DND-41 (cell line): Measurements from ENCODE around the gene GJB5.

ENCODE experiments used
- EZH2 ChIP-seq: IDR thresholded peaks from 3 replicates; pipeline ENCODE4 v1.6.1; 2012; ENCODE audit warnings: borderline replicate concordance, low read depth, mild to moderate bottlenecking, moderate library complexity, low read length, inconsistent platforms; ENCODE audit not compliant: severe bottlenecking
- TF ChIP-seq, protein P1 (sequence below): IDR thresholded peaks from 2 replicates; pipeline ENCODE4 v1.5.1; 2012; ENCODE audit warnings: borderline replicate concordance, low read length, moderate library complexity, mild to moderate bottlenecking; ENCODE audit not compliant: poor library complexity, severe bottlenecking; ENCODE audit errors: extremely low read depth

DNA sequence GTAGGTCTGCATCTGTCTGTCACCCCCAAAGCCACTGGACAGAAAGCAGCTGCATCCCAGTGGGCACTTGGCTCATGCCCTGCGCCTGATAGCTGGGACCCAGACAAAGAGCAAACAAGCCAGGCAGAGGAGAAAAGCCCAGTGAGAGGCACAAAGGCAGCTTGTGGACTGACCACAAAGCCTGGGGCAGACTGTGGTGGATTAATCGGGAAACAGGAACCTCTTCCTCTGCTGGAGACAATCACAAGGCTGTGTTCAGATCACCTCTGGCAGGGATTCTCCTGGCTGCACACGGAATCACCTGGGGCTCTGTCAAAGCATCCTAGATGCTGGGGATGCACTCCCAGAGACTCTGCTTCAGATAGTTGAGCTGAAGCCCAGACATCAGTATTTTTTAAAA is 15.2 kb upstream of the GJB5 start:
- TF ChIP-seq, protein P1, sequence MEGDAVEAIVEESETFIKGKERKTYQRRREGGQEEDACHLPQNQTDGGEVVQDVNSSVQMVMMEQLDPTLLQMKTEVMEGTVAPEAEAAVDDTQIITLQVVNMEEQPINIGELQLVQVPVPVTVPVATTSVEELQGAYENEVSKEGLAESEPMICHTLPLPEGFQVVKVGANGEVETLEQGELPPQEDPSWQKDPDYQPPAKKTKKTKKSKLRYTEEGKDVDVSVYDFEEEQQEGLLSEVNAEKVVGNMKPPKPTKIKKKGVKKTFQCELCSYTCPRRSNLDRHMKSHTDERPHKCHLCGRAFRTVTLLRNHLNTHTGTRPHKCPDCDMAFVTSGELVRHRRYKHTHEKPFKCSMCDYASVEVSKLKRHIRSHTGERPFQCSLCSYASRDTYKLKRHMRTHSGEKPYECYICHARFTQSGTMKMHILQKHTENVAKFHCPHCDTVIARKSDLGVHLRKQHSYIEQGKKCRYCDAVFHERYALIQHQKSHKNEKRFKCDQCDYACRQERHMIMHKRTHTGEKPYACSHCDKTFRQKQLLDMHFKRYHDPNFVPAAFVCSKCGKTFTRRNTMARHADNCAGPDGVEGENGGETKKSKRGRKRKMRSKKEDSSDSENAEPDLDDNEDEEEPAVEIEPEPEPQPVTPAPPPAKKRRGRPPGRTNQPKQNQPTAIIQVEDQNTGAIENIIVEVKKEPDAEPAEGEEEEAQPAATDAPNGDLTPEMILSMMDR, result no peak
- TF ChIP-seq EZH2, result no peak
